Gastroesophageal sphincter (tissue), 2 donors: Measurements from ENCODE around the gene RUNDC1.

ENCODE experiments used
- EP300 ChIP-seq: sonication (generic); formaldehyde crosslinking; IDR thresholded peaks from one replicate; pipeline ENCODE4 v1.6.1; 2017; ENCODE audit warnings: antibody characterized with exemption, mild to moderate bottlenecking
- POLR2A ChIP-seq, 2 donors: fragments of 450-650 bp; IDR thresholded peaks; one replicate each; pipeline ENCODE4 v1.6.1; 2017; ENCODE audit warnings: antibody characterized with exemption in 2 of 2, mild to moderate bottlenecking in 2 of 2, moderate library complexity in 1 of 2
- POLR2AphosphoS5 ChIP-seq: sonication (generic); formaldehyde crosslinking; IDR thresholded peaks from one replicate; pipeline ENCODE4 v1.6.1; 2017; ENCODE audit warnings: antibody characterized with exemption

DNA sequence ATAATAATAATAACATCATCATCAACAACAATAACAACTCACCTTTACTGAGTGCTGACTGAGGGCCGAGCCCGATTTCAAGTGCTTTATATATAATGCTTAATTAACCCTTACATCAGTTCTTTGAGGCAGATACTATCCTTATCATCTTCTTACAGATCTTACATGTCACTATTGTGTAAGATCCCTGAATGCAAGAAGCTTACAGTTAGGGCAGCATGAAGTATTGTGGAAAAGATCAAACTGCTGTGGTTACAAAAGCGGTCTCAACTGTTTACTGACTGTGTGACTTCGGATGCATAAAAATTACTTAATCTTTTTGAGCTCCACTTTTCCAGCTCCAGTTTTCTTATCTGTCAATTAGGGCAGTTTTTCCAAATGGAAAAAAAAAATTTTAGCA lies 38.6 kb downstream of the RUNDC1 start:
- TF ChIP-seq POLR2AphosphoS5 (no peak), POLR2A (IDR thresholded peaks at IDR 0.05) (no peak), EP300 (no peak)
